ENCODE measurements around the gene LRCH3.
"Not testable (repeated sequence)": the region's sequence is repeated elsewhere in the genome, so short reads cannot be mapped to it uniquely, and the experiment has no call there.

The LRCH3 gene

DNA sequence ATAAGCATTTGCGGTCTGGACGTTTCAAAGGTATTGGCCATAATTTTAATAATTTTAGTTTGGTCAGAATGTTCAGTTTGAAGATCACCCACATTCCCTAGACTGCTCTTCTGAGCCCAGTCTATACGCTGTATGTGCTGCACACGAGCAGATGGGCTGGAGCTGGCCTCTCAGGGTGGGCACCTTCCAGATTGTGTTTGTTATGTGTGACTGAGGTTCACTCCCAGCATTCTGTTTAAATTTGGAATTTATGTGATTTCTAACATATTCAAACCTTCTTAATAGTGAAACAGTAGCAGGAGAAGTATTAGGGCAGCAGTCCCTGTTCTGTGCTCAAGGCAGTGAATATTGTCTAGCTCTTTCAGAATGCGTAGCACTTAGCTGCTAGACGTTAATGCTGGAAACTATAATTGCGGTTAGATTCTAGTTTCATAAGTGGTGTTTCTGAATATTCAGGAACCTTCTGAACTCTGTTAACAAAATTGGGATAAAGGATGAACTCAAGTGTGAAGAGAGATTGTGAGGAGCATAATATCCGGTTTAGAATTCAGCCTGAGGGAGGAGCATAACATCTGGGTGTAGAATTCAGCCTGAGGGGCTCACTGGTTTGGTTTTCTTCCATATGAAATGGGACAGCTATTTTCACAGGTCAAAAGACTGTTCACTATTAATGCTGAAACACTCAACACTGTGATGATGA, 90.4 kb downstream of the LRCH3 start:
- H3K27ac Mint-ChIP-seq = peak overlapping the region; percentile 83
- H3K9me3 Mint-ChIP-seq = no peaks in the 10 kb centered on the region
- no peaks in the 10 kb centered on the region for H3K27me3 Mint-ChIP-seq
- no peak overlapping the region for H3K4me3 Mint-ChIP-seq
- H3K4me1 Mint-ChIP-seq = peaks cover 7% of the 10 kb centered on the region
- no peak for ATAC-seq
- H3K36me3 Mint-ChIP-seq = peaks cover 48% of the 10 kb centered on the region

DNA sequence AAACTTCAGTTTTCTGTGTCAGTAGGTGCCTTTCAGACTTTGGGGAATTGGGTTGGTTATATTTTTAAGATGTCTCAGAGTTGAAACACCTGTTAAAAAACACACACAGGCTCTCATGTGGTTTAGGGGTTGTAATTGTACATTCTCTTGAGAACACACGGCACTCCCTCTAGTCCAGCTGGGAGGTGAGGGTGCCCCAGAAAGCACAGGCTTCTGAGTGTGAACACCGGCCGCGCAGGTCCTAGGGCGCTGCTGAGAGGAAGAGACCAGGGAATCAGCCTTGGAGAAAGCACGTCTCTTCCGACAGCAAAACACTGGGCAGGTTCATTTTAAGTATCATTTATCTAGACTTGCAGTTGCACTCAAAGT, 90.9 kb downstream of the LRCH3 start:
- H3K4me3 Mint-ChIP-seq = no peak overlapping the region
- no peaks in the 10 kb centered on the region for H3K27me3 Mint-ChIP-seq
- ATAC-seq = no peak
- H3K4me1 Mint-ChIP-seq = peaks cover 7% of the 10 kb centered on the region
- peaks cover 48% of the 10 kb centered on the region for H3K36me3 Mint-ChIP-seq
- no peaks in the 10 kb centered on the region for H3K9me3 Mint-ChIP-seq
- H3K27ac Mint-ChIP-seq = peak overlapping the region; percentile 83

DNA sequence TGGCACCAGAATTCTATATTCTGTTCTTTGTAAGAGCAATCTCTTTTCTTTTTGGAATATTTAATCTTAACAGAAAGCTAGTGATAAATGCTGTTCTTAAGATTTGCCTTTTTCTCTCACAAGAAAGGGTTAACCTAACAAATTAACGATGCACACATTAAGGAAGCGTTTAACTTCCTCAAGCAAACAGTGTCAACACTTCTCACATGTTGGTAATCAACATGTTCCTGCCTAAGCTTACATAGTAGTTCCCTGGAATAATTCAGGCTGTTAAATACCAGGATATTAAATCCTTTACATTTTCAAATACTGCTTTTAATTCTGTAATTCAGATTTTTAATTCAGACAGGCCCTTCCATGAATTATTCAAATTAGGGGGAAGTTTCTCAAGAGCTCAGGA, 91.5 kb downstream of the LRCH3 start:
- H3K27me3 Mint-ChIP-seq = no peaks in the 10 kb centered on the region
- ATAC-seq = no peak
- no peaks in the 10 kb centered on the region for H3K9me3 Mint-ChIP-seq
- no peak overlapping the region for H3K27ac Mint-ChIP-seq
- H3K4me1 Mint-ChIP-seq = peaks cover 7% of the 10 kb centered on the region
- H3K36me3 Mint-ChIP-seq = peaks cover 48% of the 10 kb centered on the region
- no peak overlapping the region for H3K4me3 Mint-ChIP-seq

DNA sequence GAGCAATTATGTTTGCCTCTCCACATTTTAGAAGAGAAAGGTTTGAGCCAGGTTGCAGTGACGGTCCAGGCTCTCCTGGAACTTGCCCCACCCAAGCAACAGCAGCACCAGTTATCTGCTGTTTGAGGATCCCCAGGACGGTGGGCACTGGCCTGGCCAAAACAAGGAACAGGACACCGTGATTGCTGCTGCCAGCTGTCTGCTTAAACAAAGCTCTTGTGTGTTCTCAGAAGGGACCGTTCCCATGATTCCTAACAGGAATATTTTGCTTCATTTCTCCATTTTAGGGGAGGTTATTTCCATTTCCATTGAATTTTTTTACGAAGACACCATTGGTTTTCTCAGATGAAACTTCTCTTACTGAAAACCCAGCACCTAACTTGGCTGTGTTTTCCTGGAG, 92.5 kb downstream of the LRCH3 start:
- H3K4me3 Mint-ChIP-seq = no peak overlapping the region
- no peaks in the 10 kb centered on the region for H3K27me3 Mint-ChIP-seq
- no peak for ATAC-seq
- H3K4me1 Mint-ChIP-seq = peaks cover 7% of the 10 kb centered on the region
- H3K27ac Mint-ChIP-seq = no peak overlapping the region
- peaks cover 51% of the 10 kb centered on the region for H3K36me3 Mint-ChIP-seq
- H3K9me3 Mint-ChIP-seq = no peaks in the 10 kb centered on the region

DNA sequence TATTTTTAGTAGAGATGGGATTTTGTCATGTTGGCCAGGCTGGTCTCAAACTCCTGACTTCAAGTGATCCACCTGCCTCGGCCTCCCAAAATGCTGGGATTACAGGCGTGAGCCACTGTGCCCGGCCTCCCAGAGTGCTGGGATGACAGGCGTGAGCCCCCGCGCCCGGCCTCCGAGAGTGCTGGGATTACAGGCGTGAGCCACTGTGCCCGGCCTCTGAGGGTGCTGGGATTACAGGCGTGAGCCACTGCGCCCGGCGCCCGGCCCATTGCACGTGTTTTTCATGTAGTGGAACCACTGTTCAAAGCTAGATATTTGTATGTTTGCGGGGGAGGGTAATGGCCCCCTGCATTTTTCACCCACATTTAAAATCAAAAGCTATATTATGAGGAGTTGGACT, 93.3 kb downstream of the LRCH3 start:
- not testable (repeated sequence) for ATAC-seq, H3K27ac Mint-ChIP-seq, H3K9me3 Mint-ChIP-seq, H3K27me3 Mint-ChIP-seq, H3K4me3 Mint-ChIP-seq, H3K4me1 Mint-ChIP-seq
- H3K36me3 Mint-ChIP-seq = peaks cover 59% of the 10 kb centered on the region

DNA sequence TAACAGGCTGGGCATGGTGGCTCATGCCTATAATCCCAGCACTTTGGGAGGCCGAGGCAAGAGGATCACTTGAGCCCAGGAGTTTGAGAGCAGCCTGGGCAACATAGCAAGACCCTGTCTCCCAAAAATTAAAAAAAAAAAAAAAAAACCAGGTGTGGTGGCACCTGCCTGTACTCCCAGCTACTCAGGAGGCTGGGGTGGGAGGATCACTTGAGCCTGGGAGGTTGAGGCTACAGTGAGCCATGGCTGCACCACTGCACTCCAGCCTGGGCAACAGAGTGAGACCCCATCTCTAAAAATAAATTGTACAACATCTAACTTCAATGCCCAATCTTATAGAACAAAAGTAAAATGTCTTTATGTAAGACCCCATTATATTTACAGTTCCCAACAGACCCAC, 95.0 kb downstream of the LRCH3 start:
- H3K4me1 Mint-ChIP-seq, ATAC-seq, H3K9me3 Mint-ChIP-seq, H3K27ac Mint-ChIP-seq, H3K27me3 Mint-ChIP-seq, H3K4me3 Mint-ChIP-seq: not testable (repeated sequence)
- peaks cover 56% of the 10 kb centered on the region for H3K36me3 Mint-ChIP-seq

DNA sequence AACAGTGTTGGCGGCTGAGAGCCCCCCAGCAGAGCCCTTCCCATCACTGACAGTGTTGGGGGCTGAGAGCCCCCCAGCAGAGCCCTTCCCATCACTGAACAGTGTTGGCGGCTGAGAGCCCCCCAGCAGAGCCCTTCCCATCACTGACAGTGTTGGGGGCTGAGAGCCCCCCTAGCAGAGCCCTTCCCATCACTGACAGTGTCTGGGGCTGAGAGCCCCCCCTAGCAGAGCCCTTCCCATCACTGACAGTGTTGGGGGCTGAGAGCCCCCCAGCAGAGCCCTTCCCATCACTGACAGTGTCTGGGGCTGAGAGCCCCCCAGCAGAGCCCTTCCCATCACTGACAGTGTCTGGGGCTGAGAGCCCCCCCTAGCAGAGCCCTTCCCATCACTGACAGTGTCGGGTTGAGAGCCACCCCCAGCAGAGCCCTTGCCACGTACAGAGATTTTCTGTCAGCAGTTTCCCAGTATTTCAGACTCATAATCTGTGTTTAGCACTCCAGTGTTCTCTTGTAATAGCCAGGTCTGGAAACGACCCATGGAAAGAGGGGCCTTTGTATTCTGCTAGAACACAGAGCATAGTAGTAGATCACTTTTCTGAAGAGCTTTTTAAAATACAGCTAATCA, 96.5 kb downstream of the LRCH3 start:
- H3K4me1 Mint-ChIP-seq, H3K4me3 Mint-ChIP-seq, H3K27me3 Mint-ChIP-seq, ATAC-seq, H3K9me3 Mint-ChIP-seq, H3K27ac Mint-ChIP-seq: not testable (repeated sequence)
- H3K36me3 Mint-ChIP-seq = peaks cover 49% of the 10 kb centered on the region

DNA sequence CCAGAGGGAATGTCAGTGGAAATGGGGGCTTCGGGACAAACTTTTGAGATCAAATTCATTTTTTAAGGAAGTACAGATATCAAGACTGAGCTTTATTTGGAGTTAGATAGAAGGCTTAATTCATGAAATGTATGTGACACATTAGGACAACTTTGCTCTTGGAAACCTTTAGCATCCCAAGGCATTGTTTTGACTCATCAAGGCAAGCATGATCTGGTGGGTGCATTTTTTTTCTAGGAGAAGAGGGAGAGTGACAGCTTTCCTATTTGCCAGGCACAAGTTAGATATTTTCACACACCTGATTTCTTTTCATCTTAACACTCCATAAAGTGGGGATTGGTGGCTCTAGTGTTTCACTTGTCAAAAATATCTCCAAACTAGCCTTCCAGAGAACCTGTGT, 97.5 kb downstream of the LRCH3 start:
- Mint-ChIP-seq H3K36me3 (peaks cover 48% of the 10 kb centered on the region), H3K4me1 (no peaks in the 10 kb centered on the region), H3K4me3 (no peak overlapping the region), H3K9me3 (no peaks in the 10 kb centered on the region), H3K27me3 (no peaks in the 10 kb centered on the region), H3K27ac (no peak overlapping the region)
- ATAC-seq = no peak

DNA sequence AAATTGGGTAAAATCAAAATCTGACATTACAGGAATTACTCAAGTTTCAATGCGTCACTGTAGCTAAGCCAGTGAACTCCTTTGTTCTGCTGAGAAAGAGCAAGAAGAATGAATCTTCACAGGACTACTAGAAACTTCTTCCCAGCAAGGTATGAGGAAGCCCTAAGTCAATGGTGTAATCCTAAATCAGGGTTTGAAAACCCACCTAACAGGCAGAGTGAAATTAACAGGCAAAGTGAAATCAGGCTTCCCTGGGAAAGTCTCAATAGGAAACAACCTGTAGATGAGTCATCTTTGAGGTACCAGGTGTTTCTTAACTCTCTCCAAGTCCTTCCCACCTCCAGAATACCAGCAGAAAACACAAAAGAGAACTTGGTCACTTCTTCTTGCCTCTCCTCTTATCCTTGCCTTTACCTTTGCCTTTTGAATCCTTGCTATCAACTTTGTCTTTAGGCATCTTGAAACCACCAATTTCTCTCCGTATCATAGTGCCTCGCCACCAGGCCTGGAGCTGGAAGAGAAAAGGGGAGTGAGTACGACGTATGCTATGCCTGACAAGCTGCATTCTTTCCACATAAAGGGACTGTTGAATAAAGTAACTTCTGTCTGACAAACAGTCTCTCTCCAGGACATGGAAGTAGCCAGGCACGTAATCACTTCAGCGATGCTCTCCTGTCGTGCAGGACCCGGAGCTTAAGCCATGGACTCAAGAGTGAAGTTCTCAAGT, 98.3 kb downstream of the LRCH3 start:
- ATAC-seq = no peak
- Mint-ChIP-seq H3K4me3 (no peak overlapping the region), H3K9me3 (no peaks in the 10 kb centered on the region), H3K4me1 (no peaks in the 10 kb centered on the region), H3K36me3 (peaks cover 40% of the 10 kb centered on the region), H3K27me3 (no peaks in the 10 kb centered on the region), H3K27ac (no peak overlapping the region)

DNA sequence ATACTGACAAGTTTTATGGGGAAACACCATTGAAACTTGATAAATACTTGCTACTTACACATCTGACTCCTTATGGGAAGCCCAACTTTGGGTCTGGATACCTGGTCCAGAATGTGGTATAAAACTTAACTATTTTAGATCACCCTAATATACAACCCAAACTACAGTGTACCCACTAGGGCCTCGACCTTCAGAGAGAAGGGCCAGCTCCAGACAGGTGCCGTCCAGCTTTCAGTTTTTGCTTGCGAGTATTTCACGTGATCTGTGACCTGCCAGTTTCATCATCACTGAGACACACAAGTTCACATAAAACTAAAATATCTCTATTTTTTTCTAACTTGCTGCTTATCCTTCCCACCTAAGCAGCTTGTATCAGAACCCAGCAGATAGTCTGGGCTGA, 99.6 kb downstream of the LRCH3 start:
- H3K9me3 Mint-ChIP-seq = no peaks in the 10 kb centered on the region
- H3K4me1 Mint-ChIP-seq = no peaks in the 10 kb centered on the region
- no peak overlapping the region for H3K4me3 Mint-ChIP-seq
- H3K27ac Mint-ChIP-seq = no peak overlapping the region
- no peak for ATAC-seq
- peaks cover 30% of the 10 kb centered on the region for H3K36me3 Mint-ChIP-seq
- no peaks in the 10 kb centered on the region for H3K27me3 Mint-ChIP-seq

DNA sequence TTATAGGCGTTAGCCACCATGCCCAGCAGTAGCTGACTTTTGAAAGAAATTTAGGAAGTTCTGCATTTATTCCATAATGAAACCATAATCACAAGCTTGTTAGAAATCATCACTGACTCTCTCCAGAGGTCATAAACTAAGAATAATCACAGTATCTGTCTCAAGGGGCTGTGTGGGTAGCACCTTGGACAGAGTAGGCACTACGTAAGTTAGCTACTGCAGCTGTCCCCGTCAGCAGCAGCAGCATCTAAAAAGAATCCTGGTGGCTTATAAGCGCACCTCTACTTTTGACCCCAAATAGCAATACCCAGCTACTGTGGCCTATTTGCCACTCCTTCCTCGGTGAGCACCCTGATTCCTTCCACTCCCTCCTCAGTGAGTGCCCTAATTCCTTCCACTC, 101.1 kb downstream of the LRCH3 start:
- H3K4me3 Mint-ChIP-seq = no peak overlapping the region
- no peak overlapping the region for H3K27ac Mint-ChIP-seq
- H3K9me3 Mint-ChIP-seq = no peaks in the 10 kb centered on the region
- no peaks in the 10 kb centered on the region for H3K27me3 Mint-ChIP-seq
- H3K4me1 Mint-ChIP-seq = no peaks in the 10 kb centered on the region
- H3K36me3 Mint-ChIP-seq = peaks cover 27% of the 10 kb centered on the region
- ATAC-seq = no peak

DNA sequence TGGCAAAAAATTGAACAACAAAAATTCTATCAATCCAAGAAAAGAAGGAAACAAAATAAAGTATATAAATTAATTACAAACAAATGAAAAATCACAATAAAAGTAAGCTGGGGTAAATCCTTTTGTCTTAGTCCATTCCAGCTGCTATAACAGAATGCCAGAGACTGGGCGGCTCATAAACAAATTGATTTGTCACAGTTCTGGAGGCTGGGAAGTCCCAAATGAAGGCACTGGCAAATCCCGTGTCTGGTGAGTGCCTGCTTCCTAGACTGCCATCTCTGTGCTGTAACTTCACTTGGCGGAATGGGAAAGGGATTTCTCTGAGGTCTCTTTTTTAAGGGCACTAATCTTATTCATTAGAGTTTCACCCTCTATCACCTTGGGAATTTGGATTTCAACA, 105.4 kb downstream of the LRCH3 start:
- no peaks in the 10 kb centered on the region for H3K4me1 Mint-ChIP-seq
- H3K4me3 Mint-ChIP-seq = no peak overlapping the region
- no peaks in the 10 kb centered on the region for H3K9me3 Mint-ChIP-seq
- no peak for ATAC-seq
- no peaks in the 10 kb centered on the region for H3K27me3 Mint-ChIP-seq
- H3K36me3 Mint-ChIP-seq = peaks cover 20% of the 10 kb centered on the region
- H3K27ac Mint-ChIP-seq = no peak overlapping the region

DNA sequence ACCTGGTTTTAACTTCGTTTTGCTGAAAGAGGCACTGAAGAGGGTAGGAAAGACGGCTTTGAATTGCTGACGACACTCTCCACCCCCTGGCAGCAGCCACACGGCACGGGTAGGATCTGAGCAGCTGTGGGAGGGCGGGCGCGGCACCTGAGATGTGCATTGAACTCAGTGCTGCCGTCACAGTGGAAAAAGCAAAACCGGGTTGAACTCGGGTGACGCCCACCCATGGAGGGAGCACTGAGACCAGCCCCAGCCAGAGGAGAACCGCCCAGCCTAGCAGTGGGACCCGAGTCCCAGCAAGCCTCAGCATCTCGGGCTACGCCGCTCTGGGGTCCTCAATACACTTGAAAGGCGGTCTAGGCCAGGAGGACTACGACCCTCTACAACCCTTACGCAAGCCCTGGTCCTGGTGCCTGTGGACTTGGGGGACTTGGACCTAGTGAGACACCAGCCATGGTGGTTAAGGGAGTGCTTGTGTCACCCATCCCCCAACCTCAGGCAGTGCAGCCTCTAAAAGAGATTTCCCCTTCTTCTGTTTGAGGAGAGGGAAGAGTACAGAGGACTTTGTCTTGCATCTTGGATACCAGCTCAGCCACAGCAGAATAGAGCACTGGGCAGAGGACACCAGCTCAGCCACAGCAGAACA, 108.9 kb downstream of the LRCH3 start:
- Mint-ChIP-seq H3K27ac (no peak overlapping the region), H3K27me3 (no peaks in the 10 kb centered on the region), H3K9me3 (no peaks in the 10 kb centered on the region), H3K36me3 (peaks cover 15% of the 10 kb centered on the region), H3K4me3 (no peak overlapping the region), H3K4me1 (no peaks in the 10 kb centered on the region)
- ATAC-seq = no peak

DNA sequence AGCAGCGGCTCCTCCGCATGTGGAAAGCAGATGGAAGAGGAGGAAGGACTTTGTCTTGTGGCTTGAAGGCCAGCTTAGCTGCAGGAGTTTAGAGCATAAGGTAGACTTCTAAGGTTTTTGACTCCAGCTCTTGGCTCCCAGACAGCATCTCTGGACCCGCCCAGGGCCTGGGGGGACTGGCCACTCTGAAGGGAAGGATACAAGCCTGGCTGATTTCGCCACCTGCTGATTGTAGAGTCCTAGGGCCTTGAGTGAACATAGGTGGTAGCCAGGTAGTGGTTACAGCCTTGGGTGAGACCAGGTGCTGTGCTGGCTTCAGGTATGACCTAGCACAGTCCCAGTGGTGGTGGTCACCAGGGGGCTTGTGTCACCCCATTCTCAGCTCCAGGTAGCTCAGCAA, 110.6 kb downstream of the LRCH3 start:
- H3K4me1 Mint-ChIP-seq = peaks cover 13% of the 10 kb centered on the region
- H3K27ac Mint-ChIP-seq = no peak overlapping the region
- H3K36me3 Mint-ChIP-seq = peaks cover 15% of the 10 kb centered on the region
- no peaks in the 10 kb centered on the region for H3K9me3 Mint-ChIP-seq
- H3K27me3 Mint-ChIP-seq = no peaks in the 10 kb centered on the region
- no peak for ATAC-seq
- H3K4me3 Mint-ChIP-seq = no peak overlapping the region

DNA sequence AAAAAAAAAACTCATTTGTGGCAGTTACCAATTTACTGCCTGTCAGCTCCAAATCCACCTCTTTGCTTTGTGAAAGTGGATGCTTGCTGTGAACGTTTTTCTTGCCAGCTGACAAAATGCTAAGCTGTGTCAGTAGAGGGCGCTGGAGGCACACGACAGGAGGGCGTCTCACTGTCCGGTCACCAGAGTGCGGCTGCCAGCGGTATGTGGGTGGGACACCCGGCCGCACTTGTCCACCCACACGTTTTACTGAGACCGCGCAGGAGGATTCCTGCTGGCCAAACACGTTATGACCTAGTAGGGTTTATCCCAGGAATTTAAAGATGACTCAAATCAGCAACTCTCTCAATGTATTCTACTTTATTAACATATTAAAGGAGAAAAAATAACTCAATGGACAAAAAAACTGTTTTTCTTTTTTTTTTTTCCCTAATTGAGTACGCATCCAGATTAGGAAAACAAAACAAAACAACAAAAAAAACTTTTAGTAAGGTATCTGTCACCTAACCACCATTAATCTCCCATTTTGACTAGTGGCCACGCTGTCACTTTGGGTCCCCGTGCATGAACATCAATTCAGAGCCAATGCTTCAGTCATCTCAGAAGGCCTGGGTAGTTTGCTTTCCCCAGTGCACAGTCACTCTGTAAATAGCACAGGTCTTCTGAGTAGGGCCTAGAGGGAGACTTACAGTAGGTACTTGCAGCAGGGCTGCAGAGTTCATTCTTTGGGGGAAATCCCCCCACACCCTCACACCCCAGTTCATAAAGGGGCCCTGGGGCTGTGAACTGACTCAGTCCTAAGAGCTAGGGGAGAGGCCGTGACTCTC, 115.2 kb downstream of the LRCH3 start:
- Mint-ChIP-seq H3K4me3 (peak overlapping the region; percentile 55), H3K9me3 (no peaks in the 10 kb centered on the region), H3K4me1 (peaks cover 19% of the 10 kb centered on the region), H3K27ac (peak overlapping the region; percentile 67), H3K27me3 (no peaks in the 10 kb centered on the region), H3K36me3 (peaks cover 10% of the 10 kb centered on the region)
- peak; percentile 96 for ATAC-seq
